Measurements from ENCODE around the gene OPRM1.

OPRM1 gene

DNA sequence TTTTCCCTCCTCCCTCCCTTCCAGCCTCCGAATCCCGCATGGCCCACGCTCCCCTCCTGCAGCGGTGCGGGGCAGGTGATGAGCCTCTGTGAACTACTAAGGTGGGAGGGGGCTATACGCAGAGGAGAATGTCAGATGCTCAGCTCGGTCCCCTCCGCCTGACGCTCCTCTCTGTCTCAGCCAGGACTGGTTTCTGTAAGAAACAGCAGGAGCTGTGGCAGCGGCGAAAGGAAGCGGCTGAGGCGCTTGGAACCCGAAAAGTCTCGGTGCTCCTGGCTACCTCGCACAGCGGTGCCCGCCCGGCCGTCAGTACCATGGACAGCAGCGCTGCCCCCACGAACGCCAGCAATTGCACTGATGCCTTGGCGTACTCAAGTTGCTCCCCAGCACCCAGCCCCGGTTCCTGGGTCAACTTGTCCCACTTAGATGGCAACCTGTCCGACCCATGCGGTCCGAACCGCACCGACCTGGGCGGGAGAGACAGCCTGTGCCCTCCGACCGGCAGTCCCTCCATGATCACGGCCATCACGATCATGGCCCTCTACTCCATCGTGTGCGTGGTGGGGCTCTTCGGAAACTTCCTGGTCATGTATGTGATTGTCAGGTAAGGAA, at the start of gene OPRM1:
OPRM1 (plus strand) TSS at position 10 of the 612 bp plus-strand sequence; CDS start at position 315, 305 bp downstream.
- 0 out of 20 replicates have a peak, but pooled peaks cover 0 to 5% (median 0%) of the 10 kb centered on the region in 10 experiments for H3K4me1 ChIP-seq
- H3K36me3 ChIP-seq = no peaks in the 10 kb centered on the region
- no peak within 1 kb of the TSS for H3K4me2 ChIP-seq
- no peaks in the 10 kb centered on the region for H3K27me3 ChIP-seq
- TF ChIP-seq Cebpa-rat (IDR thresholded peaks at IDR 0.05) = no peak
- H3K9me3 ChIP-seq (replicated peaks in 1 of 11) = peaks cover 0 to 8% (median 5%) of the 10 kb centered on the region in 11 experiments; a peak in 4 of 22 replicates
- H3K9ac ChIP-seq = no peak within 1 kb of the TSS
- no peaks in the 10 kb centered on the region for H4K20me1 ChIP-seq
- no peak within 1 kb of the TSS for H3K4me3 ChIP-seq
- H3K27ac ChIP-seq = no peak within 1 kb of the TSS

DNA sequence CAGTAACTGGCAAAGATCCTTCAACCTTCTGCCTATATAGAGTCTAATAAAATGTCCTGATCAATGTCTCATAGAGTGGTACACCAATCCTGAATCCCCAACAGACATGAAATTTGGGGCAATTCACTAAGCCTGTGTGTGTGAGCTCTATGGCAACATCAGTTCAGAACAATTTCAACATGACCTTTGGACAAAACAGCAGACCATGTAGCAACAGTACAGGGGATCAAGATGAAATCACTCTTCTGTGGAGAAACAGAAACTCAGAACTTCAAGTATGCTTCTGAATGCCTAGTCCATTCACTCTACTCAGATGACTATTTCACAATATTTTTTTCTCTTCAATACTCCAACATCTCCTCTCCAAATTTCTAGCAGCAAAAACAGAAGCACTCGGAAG, 49.1 kb upstream of the OPRM1 start:
- Histone ChIP-seq H3K27ac (no peak overlapping the region), H3K9ac (no peak overlapping the region)

DNA sequence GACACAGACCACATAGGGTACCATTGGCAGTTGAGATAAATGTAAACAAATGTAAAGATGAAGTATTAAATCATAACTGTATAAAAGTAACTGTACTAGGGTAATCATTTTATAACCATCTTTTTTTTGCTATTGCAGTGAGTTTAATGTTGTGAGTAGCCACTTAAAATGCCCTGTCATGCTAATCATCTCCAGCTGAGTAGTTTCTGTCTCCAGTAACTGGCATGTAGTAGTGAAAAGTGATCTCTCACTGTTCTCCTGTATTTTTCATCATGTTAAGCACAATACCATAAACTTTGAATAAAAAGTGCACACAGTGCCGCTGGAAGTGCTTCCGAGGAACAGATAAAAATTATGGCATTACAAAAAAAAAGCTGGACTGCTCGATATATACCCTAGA, 45.0 kb upstream of the OPRM1 start:
- Histone ChIP-seq H4K20me1 (no peaks in the 10 kb centered on the region), H3K9me3 (replicated peaks in 1 of 11) (no peaks in the 10 kb centered on the region), H3K4me1 (peaks cover 0 to 10% (median 7%) of the 10 kb centered on the region in 10 experiments; a peak in 13 of 20 replicates)

More for the DNA sequence above, 49.1 kb upstream of the OPRM1 start:
- Histone ChIP-seq H3K4me3 (no peak overlapping the region), H3K27me3 (no peaks in the 10 kb centered on the region), H3K4me1 (0 out of 20 replicates have a peak, but pooled peaks cover 0 to 8% (median 0%) of the 10 kb centered on the region in 10 experiments), H3K36me3 (no peaks in the 10 kb centered on the region), H3K9me3 (replicated peaks in 1 of 11) (no peaks in the 10 kb centered on the region), H4K20me1 (no peaks in the 10 kb centered on the region), H3K4me2 (no peak overlapping the region)
- TF ChIP-seq Cebpa-rat (IDR thresholded peaks at IDR 0.05) = no peak

DNA sequence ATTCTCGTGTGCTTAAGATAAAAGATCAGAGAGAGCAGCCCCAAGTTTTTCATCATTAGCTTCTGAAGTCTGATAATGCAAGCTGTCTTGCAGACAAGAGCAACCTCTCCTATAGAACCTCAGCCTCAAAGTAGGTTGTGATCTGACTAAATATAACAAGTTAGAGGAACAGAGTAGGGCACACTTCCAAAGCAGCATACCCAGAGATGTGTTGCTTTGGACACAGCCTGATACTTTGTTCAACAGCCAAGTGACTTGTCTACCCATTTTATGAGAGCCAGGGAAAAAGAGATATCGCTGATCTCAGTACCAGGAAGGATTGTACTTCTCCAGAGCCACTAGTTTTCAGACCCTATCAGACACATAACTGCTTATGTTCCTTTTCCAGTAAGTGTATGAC, 44.2 kb upstream of the OPRM1 start:
- Histone ChIP-seq H3K9me3 (replicated peaks in 1 of 11) (no peaks in the 10 kb centered on the region), H3K27me3 (no peaks in the 10 kb centered on the region), H3K9ac (no peak overlapping the region), H3K4me1 (peaks cover 0 to 10% (median 7%) of the 10 kb centered on the region in 10 experiments; a peak in 13 of 20 replicates), H3K36me3 (no peaks in the 10 kb centered on the region), H4K20me1 (no peaks in the 10 kb centered on the region), H3K27ac (no peak overlapping the region), H3K4me2 (no peak overlapping the region), H3K4me3 (no peak overlapping the region)
- TF ChIP-seq Cebpa-rat (IDR thresholded peaks at IDR 0.05) = no peak

More for the DNA sequence above, 45.0 kb upstream of the OPRM1 start:
- H3K4me3 ChIP-seq = no peak overlapping the region
- TF ChIP-seq Cebpa-rat (IDR thresholded peaks at IDR 0.05) = no peak
- no peaks in the 10 kb centered on the region for H3K27me3 ChIP-seq
- no peak overlapping the region for H3K4me2 ChIP-seq
- no peaks in the 10 kb centered on the region for H3K36me3 ChIP-seq
- no peak overlapping the region for H3K9ac ChIP-seq
- no peak overlapping the region for H3K27ac ChIP-seq

DNA sequence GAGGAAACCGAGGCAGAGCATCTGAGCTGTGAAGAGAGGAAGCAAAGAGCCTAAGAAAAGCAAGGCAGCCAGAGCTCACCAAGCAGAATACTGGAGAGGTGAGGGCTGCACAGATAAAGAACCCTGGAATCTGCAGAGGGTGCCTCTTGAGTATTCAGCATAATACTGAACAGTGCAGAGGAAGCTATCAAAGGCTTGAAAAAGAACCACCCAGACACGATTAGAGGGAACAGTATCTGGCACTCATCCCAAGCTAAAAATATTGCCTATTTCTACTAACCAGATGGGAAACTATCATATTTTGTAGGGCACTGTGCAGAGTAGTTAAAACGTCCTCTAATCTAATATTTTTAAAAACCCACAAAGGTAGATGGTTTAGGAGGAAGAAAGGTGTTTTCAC, 41.8 kb upstream of the OPRM1 start:
- H3K4me2 ChIP-seq = peak overlapping the region in 9 of 11 experiments; percentile 3 to 58 (median 36); a peak in 11 of 22 replicates
- no peak overlapping the region for H3K27ac ChIP-seq
- H3K9me3 ChIP-seq (replicated peaks in 1 of 11) = peaks cover 0 to 7% (median 3%) of the 10 kb centered on the region in 11 experiments; a peak in 9 of 22 replicates
- no peaks in the 10 kb centered on the region for H4K20me1 ChIP-seq
- TF ChIP-seq Cebpa-rat (IDR thresholded peaks at IDR 0.05) = no peak
- peaks cover 0 to 10% (median 6%) of the 10 kb centered on the region in 10 experiments; a peak in 13 of 20 replicates for H3K4me1 ChIP-seq
- H3K36me3 ChIP-seq = no peaks in the 10 kb centered on the region
- H3K9ac ChIP-seq = no peak overlapping the region
- H3K4me3 ChIP-seq = no peak overlapping the region
- no peaks in the 10 kb centered on the region for H3K27me3 ChIP-seq

DNA sequence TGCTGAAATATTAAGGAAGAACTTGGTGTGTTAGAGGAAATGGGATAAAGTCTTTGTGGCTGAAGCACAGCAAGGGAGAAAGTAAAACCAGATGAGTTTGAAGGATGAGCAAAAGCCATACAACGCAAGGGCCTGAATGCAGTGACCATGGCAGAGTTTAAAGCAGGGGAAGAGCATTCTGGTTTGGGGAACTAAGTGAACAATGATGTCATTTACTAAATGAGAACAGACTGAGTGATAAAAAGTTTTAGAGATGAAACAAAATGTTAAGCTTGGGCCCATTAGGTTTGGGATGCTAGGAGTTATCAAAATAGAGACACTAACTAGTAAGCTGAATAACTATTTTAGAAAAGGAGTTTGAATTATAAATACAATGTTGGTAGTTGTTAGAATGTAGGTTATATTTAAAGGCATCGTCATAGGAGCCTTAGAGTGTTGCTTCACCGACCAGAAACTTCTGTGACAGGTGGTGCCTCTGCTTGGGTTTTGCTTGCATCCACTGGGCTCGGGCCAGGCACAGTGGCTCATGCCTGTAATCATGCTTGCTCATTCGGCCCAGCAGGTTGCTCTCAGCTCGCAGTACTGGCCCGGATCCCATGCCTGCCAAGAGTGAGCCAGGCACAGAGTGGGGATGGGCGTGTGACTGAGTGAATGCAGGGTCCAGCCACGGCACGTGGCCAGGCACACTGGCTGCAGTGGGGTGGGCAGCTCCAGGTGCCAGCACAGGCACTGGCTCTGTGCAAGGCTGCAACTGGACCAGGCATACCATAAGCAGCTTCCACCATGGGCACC, 37.4 kb upstream of the OPRM1 start:
- no peaks in the 10 kb centered on the region for H3K36me3 ChIP-seq
- peaks cover 0 to 10% (median 6%) of the 10 kb centered on the region in 10 experiments; a peak in 13 of 20 replicates for H3K4me1 ChIP-seq
- no peak for TF ChIP-seq Cebpa-rat (IDR thresholded peaks at IDR 0.05)
- H3K4me2 ChIP-seq = no peak overlapping the region
- no peaks in the 10 kb centered on the region for H4K20me1 ChIP-seq
- H3K27me3 ChIP-seq = no peaks in the 10 kb centered on the region
- H3K9me3 ChIP-seq (replicated peaks in 1 of 11) = peaks cover 4 to 26% (median 14%) of the 10 kb centered on the region in 11 experiments; a peak in 20 of 22 replicates
- H3K27ac ChIP-seq = no peak overlapping the region
- H3K4me3 ChIP-seq = no peak overlapping the region
- no peak overlapping the region for H3K9ac ChIP-seq

DNA sequence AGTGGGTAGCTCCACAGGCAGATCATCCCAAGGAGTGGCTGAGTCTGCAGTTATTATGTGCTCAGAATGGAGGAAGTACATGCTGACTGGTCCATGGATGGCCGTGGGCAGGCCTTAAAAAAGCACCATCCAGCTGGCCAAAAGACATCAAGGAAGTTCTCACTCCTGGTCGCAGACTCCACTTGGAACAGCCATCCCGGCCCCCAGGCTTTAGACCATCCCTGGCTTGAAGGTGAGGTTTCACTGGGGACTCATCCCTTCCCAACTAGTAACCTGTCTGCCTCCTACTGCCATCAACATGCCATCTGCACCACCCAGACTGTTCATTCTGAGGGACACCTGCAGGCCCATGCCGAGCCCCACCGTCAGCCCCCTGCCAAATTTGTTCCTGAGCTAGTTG, 36.1 kb upstream of the OPRM1 start:
- Histone ChIP-seq H3K4me1 (no peaks in the 10 kb centered on the region), H3K4me3 (no peak overlapping the region), H3K27ac (no peak overlapping the region), H4K20me1 (no peaks in the 10 kb centered on the region), H3K27me3 (no peaks in the 10 kb centered on the region), H3K9ac (no peak overlapping the region), H3K4me2 (no peak overlapping the region), H3K36me3 (no peaks in the 10 kb centered on the region), H3K9me3 (replicated peaks in 1 of 11) (peaks cover 9 to 33% (median 14%) of the 10 kb centered on the region in 11 experiments; a peak in 20 of 22 replicates)
- no peak for TF ChIP-seq Cebpa-rat (IDR thresholded peaks at IDR 0.05)

DNA sequence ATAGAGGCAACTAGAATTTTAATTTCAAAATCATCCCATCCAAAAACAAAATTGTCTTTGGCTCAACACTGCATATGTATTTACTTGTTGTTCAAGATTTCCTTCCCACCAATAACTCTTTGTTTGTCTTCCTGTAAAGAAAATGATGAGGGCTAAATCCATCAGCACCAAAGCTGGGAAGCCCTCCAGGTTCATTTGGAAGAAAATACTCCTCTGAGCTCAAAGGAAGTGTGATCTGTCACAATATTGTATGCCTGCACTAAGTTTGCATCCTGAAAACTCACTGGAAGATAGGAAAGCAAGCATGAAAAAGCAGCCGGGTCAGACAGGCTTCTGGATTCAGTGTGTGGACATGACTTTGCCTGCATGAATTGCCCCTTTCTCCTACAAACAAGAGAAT, 28.7 kb upstream of the OPRM1 start:
- Histone ChIP-seq H3K9ac (no peak overlapping the region), H3K27ac (no peak overlapping the region), H3K9me3 (replicated peaks in 1 of 11) (peaks cover 0 to 9% (median 4%) of the 10 kb centered on the region in 11 experiments; a peak in 8 of 22 replicates), H3K36me3 (no peaks in the 10 kb centered on the region), H4K20me1 (no peaks in the 10 kb centered on the region), H3K4me1 (peaks cover 0 to 36% (median 5%) of the 10 kb centered on the region in 10 experiments; a peak in 10 of 20 replicates), H3K4me3 (no peak overlapping the region), H3K27me3 (no peaks in the 10 kb centered on the region), H3K4me2 (peak overlapping the region in 2 of 11 experiments; percentile 43 to 61; a peak in 4 of 22 replicates)
- TF ChIP-seq Cebpa-rat (IDR thresholded peaks at IDR 0.05) = no peak

DNA sequence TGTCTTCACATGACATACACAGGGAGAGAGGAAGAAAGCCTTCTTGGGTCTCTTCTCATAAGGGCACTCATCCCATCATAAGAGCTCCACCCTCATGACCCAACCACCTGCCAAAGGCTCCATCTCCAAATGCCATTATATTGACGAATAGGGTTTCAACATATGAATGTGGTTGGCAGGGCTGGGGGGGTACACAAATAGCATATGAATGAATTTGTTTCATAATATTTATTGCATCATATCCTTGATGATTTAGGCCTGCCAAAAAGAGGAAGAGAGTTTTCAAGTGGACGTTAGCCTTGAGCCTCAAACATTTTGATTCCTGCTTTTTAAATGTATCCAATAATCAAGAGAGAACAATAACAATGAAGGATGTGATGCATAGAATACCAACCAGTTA, 26.2 kb upstream of the OPRM1 start:
- H4K20me1 ChIP-seq = no peaks in the 10 kb centered on the region
- peak overlapping the region in 6 of 11 experiments; percentile 5 to 61 (median 38); a peak in 7 of 22 replicates for H3K4me2 ChIP-seq
- TF ChIP-seq Cebpa-rat (IDR thresholded peaks at IDR 0.05) = peak in 9 of 11 experiments; percentile 17 to 68 (median 42); a peak in 9 of 22 replicates
- H3K9me3 ChIP-seq (replicated peaks in 1 of 11) = peaks cover 0 to 8% (median 0%) of the 10 kb centered on the region in 11 experiments; a peak in 3 of 22 replicates
- no peaks in the 10 kb centered on the region for H3K27me3 ChIP-seq
- H3K9ac ChIP-seq = no peak overlapping the region
- no peak overlapping the region for H3K4me3 ChIP-seq
- peak overlapping the region in 4 of 11 experiments; percentile 33 to 64 (median 54); a peak in 8 of 22 replicates for H3K27ac ChIP-seq
- H3K4me1 ChIP-seq = peaks cover 0 to 36% (median 5%) of the 10 kb centered on the region in 10 experiments; a peak in 10 of 20 replicates
- no peaks in the 10 kb centered on the region for H3K36me3 ChIP-seq
